Measurements from ENCODE around the gene USP3. TPM values are rescaled to one million over a fixed set of nuclear protein-coding genes. Genes with fewer than 3 reads are reported as not detected.

USP3 gene
- total and polyA plus RNA-seq, 7 donors = 9.4 to 13.6 (median 10.9) TPM

DNA sequence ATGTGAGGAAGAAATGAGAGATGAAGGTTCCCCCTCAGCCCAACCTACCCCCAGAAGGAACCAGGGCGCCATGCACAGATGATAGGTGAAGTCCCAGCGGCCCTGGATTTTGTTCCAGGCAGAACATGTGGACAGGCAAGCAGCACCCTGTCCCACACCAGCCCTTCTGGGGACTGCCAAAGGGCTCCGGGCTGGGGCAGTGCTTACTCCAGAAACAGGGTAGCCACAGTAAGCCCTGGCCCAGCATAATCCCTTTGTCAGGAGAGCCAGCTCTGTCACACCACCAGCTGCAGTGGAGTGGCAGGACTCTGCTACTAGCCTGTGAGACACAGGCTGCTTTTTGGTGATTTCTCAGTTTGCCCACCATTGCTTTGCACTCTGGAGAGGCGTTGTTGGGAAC, 99.1 kb downstream of the USP3 start:
- 52 to 61% (median 58%) methylated on average over 4 of the region's 4 CpGs for WGBS, 3 donors
- H3K9me3 ChIP-seq = no peaks in the 10 kb centered on the region
- no peak overlapping the region for H3K27ac ChIP-seq
- H3K36me3 ChIP-seq (ENCODE audit: insufficient read depth in 1 of 2, low read depth in 1 of 2) = peaks cover 0 to 23% of the 10 kb centered on the region in 2 donors
- H3K4me1 ChIP-seq = peaks cover 19% of the 10 kb centered on the region
- no peak for DNase-seq
- intact Hi-C loops (cut with DNase I) = no loop called here
- no peak for ATAC-seq
- TF ChIP-seq, protein P1, sequence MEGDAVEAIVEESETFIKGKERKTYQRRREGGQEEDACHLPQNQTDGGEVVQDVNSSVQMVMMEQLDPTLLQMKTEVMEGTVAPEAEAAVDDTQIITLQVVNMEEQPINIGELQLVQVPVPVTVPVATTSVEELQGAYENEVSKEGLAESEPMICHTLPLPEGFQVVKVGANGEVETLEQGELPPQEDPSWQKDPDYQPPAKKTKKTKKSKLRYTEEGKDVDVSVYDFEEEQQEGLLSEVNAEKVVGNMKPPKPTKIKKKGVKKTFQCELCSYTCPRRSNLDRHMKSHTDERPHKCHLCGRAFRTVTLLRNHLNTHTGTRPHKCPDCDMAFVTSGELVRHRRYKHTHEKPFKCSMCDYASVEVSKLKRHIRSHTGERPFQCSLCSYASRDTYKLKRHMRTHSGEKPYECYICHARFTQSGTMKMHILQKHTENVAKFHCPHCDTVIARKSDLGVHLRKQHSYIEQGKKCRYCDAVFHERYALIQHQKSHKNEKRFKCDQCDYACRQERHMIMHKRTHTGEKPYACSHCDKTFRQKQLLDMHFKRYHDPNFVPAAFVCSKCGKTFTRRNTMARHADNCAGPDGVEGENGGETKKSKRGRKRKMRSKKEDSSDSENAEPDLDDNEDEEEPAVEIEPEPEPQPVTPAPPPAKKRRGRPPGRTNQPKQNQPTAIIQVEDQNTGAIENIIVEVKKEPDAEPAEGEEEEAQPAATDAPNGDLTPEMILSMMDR (IDR thresholded peaks at IDR 0.05) = no peak
- no peaks in the 10 kb centered on the region for H3K27me3 ChIP-seq (ENCODE audit: insufficient read depth in 3 of 3, low read length in 2 of 3)
- H3K4me3 ChIP-seq = no peak overlapping the region

DNA sequence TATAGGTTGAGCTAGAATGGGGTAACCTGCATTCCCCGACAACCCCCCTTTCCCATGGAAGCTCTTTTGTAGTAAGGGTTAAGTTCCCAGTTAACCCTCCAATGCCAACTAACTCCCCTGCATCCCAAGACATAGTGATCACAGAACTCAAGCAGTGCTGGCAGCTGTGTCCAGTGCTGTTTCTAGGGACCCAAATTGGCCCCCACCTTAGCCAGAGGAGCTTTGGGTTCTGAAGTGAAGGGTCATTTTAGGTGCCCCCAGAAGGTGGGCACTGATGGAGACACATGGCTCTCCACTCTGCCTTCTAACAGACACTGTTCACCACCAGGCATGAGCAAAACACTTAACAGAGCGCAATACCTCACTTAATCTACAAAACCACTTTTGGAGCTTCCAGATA, 99.9 kb downstream of the USP3 start:
- TF ChIP-seq, protein P1 (IDR thresholded peaks at IDR 0.05) = no peak
- WGBS, 3 donors = 90 to 95% (median 94%) methylated on average over 2 of the region's 2 CpGs
- H3K9me3 ChIP-seq = no peaks in the 10 kb centered on the region

DNA sequence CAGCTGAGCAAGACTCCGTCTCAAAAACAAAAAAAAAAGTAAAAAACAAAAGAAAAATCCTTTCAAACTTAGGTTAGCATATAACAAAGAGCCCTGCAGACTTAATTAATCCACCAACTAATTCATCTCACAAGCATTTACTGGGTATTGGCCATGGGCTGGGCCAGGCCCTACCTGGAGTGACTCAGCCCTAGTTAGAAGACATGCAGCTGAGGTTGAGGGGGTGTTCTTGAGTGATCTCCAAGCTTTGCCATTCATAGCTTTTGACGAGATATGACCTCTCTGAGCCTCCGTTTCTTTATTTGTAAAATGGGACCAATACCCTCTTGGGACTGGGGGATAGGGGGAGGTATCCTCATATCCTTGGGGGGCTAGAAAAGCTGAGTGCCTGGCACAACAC, 100.6 kb downstream of the USP3 start:
- no peaks in the 10 kb centered on the region for H3K9me3 ChIP-seq
- peaks cover 2 to 35% of the 10 kb centered on the region in 2 donors for H3K36me3 ChIP-seq (ENCODE audit: insufficient read depth in 1 of 2, low read depth in 1 of 2)
- no peak overlapping the region for H3K4me3 ChIP-seq
- intact Hi-C loops (cut with DNase I) = loop anchor here in 1 of 2 donors (5.0 kb wide), 1 partner anchor 462 kb away; no protein-coding TSS in a partner anchor
- H3K4me1 ChIP-seq = peaks cover 10% of the 10 kb centered on the region
- DNase-seq = no peak
- H3K27me3 ChIP-seq (ENCODE audit: insufficient read depth in 3 of 3, low read length in 2 of 3) = no peaks in the 10 kb centered on the region
- 90 to 97% (median 93%) methylated on average over 3 of the region's 3 CpGs for WGBS, 3 donors
- ATAC-seq = no peak
- H3K27ac ChIP-seq = no peak overlapping the region
- TF ChIP-seq, protein P1 (IDR thresholded peaks at IDR 0.05) = no peak

More for the DNA sequence above, 99.9 kb downstream of the USP3 start:
- Histone ChIP-seq H3K27me3 (ENCODE audit: insufficient read depth in 3 of 3, low read length in 2 of 3) (no peaks in the 10 kb centered on the region), H3K4me3 (no peak overlapping the region), H3K27ac (no peak overlapping the region), H3K4me1 (peaks cover 11% of the 10 kb centered on the region), H3K36me3 (ENCODE audit: insufficient read depth in 1 of 2, low read depth in 1 of 2) (peaks cover 2 to 30% of the 10 kb centered on the region in 2 donors)
- intact Hi-C loops (cut with DNase I) = no loop called here
- no peak for ATAC-seq
- DNase-seq = no peak

DNA sequence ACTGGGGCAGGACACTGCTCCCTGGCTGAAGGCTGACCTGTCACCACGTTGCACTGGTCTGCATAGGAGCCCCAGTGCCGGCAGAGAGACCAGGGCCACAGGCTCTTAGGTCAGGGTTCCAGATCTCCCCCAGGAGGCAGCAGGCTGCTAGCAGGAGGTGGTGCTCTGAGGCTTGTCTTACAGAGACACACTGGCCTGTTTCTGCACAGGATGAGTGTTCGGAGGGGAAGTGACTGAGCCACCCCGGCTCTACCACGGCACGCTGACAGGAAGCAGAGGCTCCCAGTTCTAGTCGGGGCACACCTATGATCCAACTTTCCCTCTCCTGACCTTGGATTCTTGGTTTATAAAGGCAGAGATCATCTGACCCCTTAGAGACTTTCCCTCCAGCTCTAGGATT, 101.4 kb downstream of the USP3 start:
- WGBS, 3 donors = 64 to 71% (median 67%) methylated on average over 7 of the region's 7 CpGs
- no peaks in the 10 kb centered on the region for H3K27me3 ChIP-seq (ENCODE audit: insufficient read depth in 3 of 3, low read length in 2 of 3)
- peaks cover 2 to 36% of the 10 kb centered on the region in 2 donors for H3K36me3 ChIP-seq (ENCODE audit: insufficient read depth in 1 of 2, low read depth in 1 of 2)
- H3K4me1 ChIP-seq = peaks cover 17% of the 10 kb centered on the region
- no peak overlapping the region for H3K4me3 ChIP-seq
- no peaks in the 10 kb centered on the region for H3K9me3 ChIP-seq
- intact Hi-C loops (cut with DNase I) = loop anchor here in 1 of 2 donors (5.0 kb wide), 1 partner anchor 461 kb away; no protein-coding TSS in a partner anchor
- TF ChIP-seq, protein P1 (IDR thresholded peaks at IDR 0.05) = no peak
- ATAC-seq (no peak), DNase-seq (no peak)
- H3K27ac ChIP-seq = no peak overlapping the region

DNA sequence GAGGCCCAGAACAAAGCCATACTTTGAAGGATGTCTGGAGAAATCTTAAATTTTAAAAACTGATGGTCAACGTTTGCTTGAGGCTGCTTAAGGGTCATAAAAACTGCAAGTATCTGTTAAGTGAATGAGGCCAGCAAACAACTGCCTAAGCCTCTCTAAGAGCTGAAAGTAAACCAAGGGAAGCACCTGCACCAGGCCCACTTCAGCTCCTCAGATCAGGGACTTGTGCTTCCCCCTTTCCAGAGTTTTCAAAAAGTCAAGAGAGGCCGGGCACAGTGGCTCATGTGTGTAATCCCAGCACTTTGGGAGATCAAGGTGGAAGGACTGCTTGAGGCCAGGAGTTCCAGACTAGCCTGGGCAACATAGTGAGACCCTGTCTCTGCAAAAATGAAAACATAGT, 101.9 kb downstream of the USP3 start:
- DNase-seq (no peak), ATAC-seq (no peak)
- Histone ChIP-seq H3K4me1 (peaks cover 22% of the 10 kb centered on the region), H3K36me3 (ENCODE audit: insufficient read depth in 1 of 2, low read depth in 1 of 2) (peaks cover 2 to 40% of the 10 kb centered on the region in 2 donors), H3K9me3 (no peaks in the 10 kb centered on the region), H3K27me3 (ENCODE audit: insufficient read depth in 3 of 3, low read length in 2 of 3) (no peaks in the 10 kb centered on the region), H3K4me3 (no peak overlapping the region), H3K27ac (no peak overlapping the region)
- TF ChIP-seq, protein P1 (IDR thresholded peaks at IDR 0.05) = no peak
- whole genome bisulfite sequencing, 3 donors = 59 to 66% (median 60%) methylated on average over 2 of the region's 2 CpGs
- intact Hi-C loops (cut with DNase I) = loop anchor here in 1 of 2 donors (5.0 kb wide), 1 partner anchor 461 kb away; no protein-coding TSS in a partner anchor

Data from psoas muscle (tissue), 8 donors.